Ishikawa (cell line): ENCODE results near the gene EEF1AKMT4.
A peak's percentile ranks its signal among the peaks of the same experiment; 100 is the strongest.

Experiments used
- CEBPB ChIP-seq: IDR thresholded peaks from 2 replicates; pipeline ENCODE4 v1.6.1; 2012
- CREB1 ChIP-seq: IDR thresholded peaks from 2 replicates; pipeline ENCODE4 v1.6.1; 2012; ENCODE audit warnings: low read depth
- EGR1 ChIP-seq: IDR thresholded peaks from 2 replicates; pipeline ENCODE4 v1.6.1; 2012
- EP300 ChIP-seq: IDR thresholded peaks from 2 replicates; pipeline ENCODE4 v1.6.1; 2012; ENCODE audit warnings: borderline replicate concordance
- MAX ChIP-seq: IDR thresholded peaks from 2 replicates; pipeline ENCODE4 v1.6.1; 2012
- NFIC ChIP-seq: IDR thresholded peaks from 2 replicates; pipeline ENCODE4 v1.6.1; 2012
- RAD21 ChIP-seq: IDR thresholded peaks from 2 replicates; pipeline ENCODE4 v1.6.1; 2012; ENCODE audit warnings: low read depth
- REST ChIP-seq: IDR thresholded peaks from 2 replicates; pipeline ENCODE4 v1.6.1; 2012; ENCODE audit warnings: low read depth, mild to moderate bottlenecking
- TAF1 ChIP-seq: IDR thresholded peaks from 2 replicates; pipeline ENCODE4 v1.6.1; 2012; ENCODE audit warnings: low read depth, mild to moderate bottlenecking
- TEAD4 ChIP-seq: IDR thresholded peaks from 2 replicates; pipeline ENCODE4 v1.6.1; 2012
- USF1 ChIP-seq: IDR thresholded peaks from 2 replicates; pipeline ENCODE4 v1.6.1; 2012
- YY1 ChIP-seq: IDR thresholded peaks from 2 replicates; pipeline ENCODE4 v1.6.1; 2012; ENCODE audit warnings: low read depth
- ZBTB7A ChIP-seq: IDR thresholded peaks from 2 replicates; pipeline ENCODE4 v1.6.1; 2012; ENCODE audit warnings: low read depth

GRCh38 chr3:184240384-184241140 is 8.9 kb upstream of the EEF1AKMT4 start:
- TF ChIP-seq TEAD4 (0 out of 2 replicates have a peak, but pooled peaks have one; percentile 28), REST (peak; percentile 95), TAF1 (no peak), EP300 (no peak), RAD21 (no peak), MAX (peak; percentile 46; the same call in 1 of the 2 replicates), ZBTB7A (no peak), CEBPB (no peak), NFIC (no peak), CREB1 (no peak), YY1 (no peak), USF1 (no peak), EGR1 (no peak)
